Astrocyte of the cerebellum (primary cell): ENCODE results near the gene ZNF48.

Source experiments
- DNase-seq: peaks from one replicate; pipeline ENCODE4 v3.0.0-alpha.2; 2011; ENCODE audit warnings: low read depth
- H3K4me3 ChIP-seq: 2 replicates; pipeline ENCODE4 v1.5.1; 2011; ENCODE audit warnings: mild to moderate bottlenecking, low read depth, low read length, moderate library complexity
- in situ Hi-C: cut with HindIII; loops from 2 replicates; pipeline ENCODE4 v1.10.0; 2017; ENCODE audit warnings: low sequenced_read_pairs
- TF ChIP-seq, protein P1 (sequence below): IDR thresholded peaks from 2 replicates; pipeline ENCODE4 v1.5.1; 2012; ENCODE audit warnings: low read length, low read depth, moderate library complexity, mild to moderate bottlenecking; ENCODE audit errors: missing control alignments

Gene ZNF48

DNA sequence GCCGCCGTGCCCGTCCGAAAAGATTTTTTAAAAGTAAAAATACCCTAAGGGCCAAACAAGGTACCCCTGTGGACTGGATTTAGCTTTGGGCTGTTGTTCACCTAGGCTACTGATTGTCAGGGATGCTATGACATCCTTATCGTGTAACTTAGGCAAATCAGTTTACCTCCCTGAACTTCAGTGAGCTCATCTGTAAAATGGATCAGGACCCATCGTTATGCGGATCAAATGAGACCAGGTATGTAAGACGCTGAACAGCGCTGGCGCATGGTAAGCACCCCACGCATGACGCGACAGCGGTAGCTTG lies 11.5 kb downstream of the ZNF48 start:
- in situ Hi-C loops = no loop called here
- TF ChIP-seq, protein P1, sequence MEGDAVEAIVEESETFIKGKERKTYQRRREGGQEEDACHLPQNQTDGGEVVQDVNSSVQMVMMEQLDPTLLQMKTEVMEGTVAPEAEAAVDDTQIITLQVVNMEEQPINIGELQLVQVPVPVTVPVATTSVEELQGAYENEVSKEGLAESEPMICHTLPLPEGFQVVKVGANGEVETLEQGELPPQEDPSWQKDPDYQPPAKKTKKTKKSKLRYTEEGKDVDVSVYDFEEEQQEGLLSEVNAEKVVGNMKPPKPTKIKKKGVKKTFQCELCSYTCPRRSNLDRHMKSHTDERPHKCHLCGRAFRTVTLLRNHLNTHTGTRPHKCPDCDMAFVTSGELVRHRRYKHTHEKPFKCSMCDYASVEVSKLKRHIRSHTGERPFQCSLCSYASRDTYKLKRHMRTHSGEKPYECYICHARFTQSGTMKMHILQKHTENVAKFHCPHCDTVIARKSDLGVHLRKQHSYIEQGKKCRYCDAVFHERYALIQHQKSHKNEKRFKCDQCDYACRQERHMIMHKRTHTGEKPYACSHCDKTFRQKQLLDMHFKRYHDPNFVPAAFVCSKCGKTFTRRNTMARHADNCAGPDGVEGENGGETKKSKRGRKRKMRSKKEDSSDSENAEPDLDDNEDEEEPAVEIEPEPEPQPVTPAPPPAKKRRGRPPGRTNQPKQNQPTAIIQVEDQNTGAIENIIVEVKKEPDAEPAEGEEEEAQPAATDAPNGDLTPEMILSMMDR = no peak
- H3K4me3 ChIP-seq = peak overlapping the region; percentile 78
- DNase-seq = no peak

DNA sequence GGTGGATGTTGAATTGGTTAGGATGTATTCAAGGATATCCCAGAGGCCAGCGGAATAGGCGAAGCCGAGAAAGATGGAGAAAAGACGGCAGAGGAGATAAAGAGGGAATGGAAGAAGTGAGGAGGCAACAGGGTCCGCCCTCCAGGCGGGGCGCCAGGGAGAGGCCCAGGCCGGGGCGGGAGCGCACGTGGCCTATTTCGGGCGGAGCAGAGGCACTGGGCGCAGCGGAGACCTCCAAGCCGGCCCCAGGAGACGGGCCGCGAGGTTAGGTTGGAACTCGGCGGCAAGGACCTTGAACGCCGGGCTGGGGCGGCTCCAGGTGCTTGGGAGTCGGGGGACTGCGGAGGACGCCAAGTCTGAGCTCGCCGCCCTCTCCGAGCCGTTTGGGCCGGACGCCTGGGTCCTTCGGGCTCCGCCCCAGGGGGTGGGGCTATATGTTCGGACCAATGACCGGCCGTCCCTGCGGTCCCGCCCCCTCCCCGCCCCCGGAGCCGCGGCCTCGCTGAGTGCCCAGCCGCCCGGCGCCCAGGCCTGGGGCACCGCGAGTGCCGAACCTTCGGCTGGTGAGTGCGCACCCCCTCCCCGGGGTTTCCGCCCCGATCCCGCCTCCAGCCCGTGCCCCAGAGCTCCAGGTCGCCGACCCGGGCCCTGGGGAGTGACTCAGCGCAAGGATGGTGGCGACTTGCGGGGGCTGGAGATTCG lies 12.0 kb downstream of the ZNF48 start, which contains the start of gene ZNF771:
TSS of gene ZNF771 (plus strand) at position 505 of the 702 bp plus-strand sequence. CDS start 448 bp downstream, outside the sequence.
- in situ Hi-C loops = no loop called here
- DNase-seq = peak; percentile 51
- H3K4me3 ChIP-seq = peak within 1 kb of the TSS; percentile 78
- TF ChIP-seq, protein P1 = no peak

DNA sequence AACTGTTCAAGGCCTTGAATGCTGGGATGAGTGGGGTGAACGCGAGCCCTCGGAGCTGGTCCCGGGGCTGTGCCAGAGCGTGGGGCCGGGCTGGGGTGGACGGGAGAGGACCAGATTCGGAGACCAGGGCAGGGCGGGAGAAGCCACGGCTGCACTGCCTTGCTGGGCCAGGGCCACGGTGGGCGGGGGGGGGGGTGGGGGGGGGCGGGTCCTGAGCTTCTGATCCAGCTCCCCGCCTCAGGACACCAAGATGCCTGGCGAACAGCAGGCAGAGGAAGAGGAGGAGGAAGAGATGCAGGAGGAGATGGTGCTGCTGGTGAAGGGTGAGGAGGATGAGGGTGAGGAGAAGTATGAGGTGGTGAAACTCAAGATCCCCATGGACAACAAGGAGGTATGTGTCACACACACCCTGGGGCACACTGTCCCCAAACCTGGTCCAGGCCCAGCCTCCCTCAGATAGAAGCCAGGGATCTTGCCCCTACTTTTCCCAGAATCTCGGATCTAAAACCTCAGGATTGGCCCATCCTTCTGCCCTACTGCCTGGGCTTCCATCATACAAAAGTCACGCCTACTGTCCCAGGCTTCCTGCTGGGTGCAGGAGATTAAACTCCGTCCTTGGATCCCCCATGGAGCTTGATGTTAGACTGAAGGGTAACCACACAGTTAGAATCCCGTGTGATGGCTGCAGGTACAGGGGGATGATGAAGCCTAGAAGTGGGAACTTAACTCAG lies 12.7 kb downstream of the ZNF48 start:
- TF ChIP-seq, protein P1 = no peak
- no peak for DNase-seq
- H3K4me3 ChIP-seq = peak overlapping the region; percentile 78
- in situ Hi-C loops = no loop called here

DNA sequence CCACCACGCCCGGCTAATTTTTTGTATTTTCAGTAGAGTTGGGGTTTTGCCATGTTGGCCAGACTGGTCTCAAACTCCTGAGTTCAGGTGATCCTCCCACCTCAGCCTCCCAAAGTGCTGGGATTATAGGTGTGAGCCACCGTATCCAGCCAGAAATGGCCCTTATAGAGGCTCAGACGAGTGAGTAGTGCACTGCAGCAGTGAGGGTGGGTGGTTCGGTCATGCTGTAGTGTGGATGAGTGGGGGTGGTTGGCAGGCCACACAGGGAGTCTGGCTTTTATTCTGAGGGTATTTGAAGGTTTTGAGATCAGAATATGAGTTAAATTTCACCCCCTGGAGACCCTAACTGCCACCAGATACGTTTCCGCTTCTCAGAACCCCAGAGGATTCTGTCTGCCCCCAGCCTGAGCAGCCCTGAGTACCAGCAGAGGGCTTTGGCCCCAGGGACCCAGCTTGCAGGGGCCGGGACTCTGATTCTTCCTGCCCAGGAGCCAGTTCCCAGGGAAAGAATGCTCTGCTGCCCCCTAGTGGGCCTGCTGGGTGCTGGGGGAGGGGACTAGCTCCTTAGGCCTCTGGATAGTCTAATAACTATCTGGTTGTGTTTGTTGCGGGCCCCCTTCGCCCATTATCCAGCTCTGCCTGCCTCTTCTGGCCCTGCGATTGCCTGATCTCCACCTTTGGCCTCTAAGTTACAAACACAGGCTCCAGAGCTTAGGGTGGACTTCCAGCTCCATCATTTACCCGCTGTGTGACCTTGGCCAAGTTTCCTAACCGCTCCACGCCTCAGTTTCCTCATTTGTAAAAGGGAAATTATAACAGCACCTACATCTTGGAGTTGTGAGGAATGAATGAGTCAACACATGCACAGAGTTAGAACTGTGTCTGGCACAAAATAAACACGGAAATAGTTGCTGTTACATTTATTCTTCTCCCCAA lies 14.2 kb downstream of the ZNF48 start:
- TF ChIP-seq, protein P1 = peak; percentile 97
- DNase-seq = peak; percentile 73
- in situ Hi-C loops = no loop called here
- H3K4me3 ChIP-seq = no peak overlapping the region

DNA sequence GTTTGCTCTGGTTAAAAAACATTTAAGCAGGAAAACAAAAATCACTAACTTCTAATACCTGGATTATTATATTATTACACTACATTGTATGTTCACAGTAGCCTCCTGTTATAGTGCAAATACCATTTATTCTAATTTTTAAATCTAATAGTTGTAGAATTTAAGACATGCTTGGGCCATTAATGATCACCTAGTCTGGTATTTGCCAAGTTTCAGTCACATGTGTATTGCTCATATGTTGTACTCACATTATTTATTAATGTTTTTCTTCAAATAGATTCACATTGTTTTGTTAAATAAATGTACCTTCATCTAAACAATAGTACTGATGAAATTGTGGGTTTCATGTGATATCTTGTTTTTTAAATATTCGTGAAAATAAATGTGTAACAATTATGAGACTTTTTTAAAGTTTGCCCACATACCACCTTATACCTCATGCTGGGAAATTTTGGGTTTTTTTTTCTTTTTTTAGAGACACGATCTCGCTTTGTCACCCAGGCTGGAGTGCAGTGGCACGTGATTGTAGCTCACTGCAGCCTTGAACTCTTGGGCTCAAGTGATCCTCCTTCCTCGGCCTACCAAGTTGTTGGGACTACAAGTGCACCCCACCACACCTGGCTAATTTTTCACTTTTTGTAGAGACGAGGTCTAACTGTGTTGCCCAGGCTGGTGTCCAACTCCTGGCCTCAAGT lies 18.0 kb downstream of the ZNF48 start:
- in situ Hi-C loops = no loop called here
- TF ChIP-seq, protein P1 = no peak
- DNase-seq = no peak
- H3K4me3 ChIP-seq = no peak overlapping the region

DNA sequence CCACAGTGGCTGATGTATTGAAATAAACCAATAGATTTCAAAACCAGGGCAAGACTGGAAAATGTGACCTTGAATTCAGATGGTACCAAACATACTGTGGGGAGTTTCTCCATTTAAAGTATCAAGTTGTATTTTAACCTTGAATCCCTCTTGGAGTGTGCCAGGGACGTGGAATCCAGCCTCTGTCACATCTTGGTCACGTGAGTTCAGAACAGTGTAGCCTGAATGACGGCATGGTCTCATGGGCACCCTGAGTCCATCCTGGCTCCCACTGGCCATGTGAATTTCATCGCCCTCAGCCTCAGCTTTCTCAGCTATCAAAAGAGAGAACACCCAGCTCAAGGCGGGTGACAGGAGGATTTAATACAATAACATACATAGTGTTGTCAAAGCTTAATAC lies 18.9 kb downstream of the ZNF48 start:
- in situ Hi-C loops = no loop called here
- no peak overlapping the region for H3K4me3 ChIP-seq
- TF ChIP-seq, protein P1 = no peak
- no peak for DNase-seq
